Natural killer cell (primary cell): ENCODE results near the gene SEMA4F. TPM values are rescaled to one million over a fixed set of nuclear protein-coding genes. Genes with fewer than 3 reads are reported as not detected.
"Not testable (repeated sequence)": the region's sequence is repeated elsewhere in the genome, so short reads cannot be mapped to it uniquely, and the experiment has no call there.

Experiments
- ATAC-seq, 3 donors: fragments of 150-1000 bp in 2 of 3; fragments of 200-7000 bp in 1 of 3; cut with Tn5 transposase; 1 replicate in 1 of 3; 2 replicates in 2 of 3; pipeline ENCODE4 v1.10.0; 2021; ENCODE audit warnings: mild to moderate bottlenecking in 2 of 3, moderate library complexity in 2 of 3
- DNase-seq, 2 donors: peaks; one replicate each; pipeline versions ENCODE4 v3.0.0 to v3.0.0-alpha.2; 2013 to 2021; ENCODE audit warnings: mixed read lengths in 1 of 2
- H3K27ac ChIP-seq: one replicate; pipeline ENCODE4 v1.5.1; 2013; ENCODE audit warnings: mild to moderate bottlenecking, low read length
- H3K27me3 ChIP-seq: one replicate; pipeline ENCODE4 v1.6.1; 2013; ENCODE audit warnings: low read length; ENCODE audit not compliant: control insufficient read depth, insufficient read depth
- H3K36me3 ChIP-seq: one replicate; pipeline ENCODE4 v1.6.1; 2013; ENCODE audit warnings: low read length; ENCODE audit not compliant: control insufficient read depth, insufficient read depth
- H3K4me1 ChIP-seq: one replicate; pipeline ENCODE4 v1.6.1; 2013; ENCODE audit warnings: low read length; ENCODE audit not compliant: control insufficient read depth, insufficient read depth
- H3K4me3 ChIP-seq: one replicate; pipeline ENCODE4 v1.5.1; 2013; ENCODE audit warnings: low read length
- H3K9me3 ChIP-seq: one replicate; pipeline ENCODE4 v1.6.1; 2013; ENCODE audit warnings: low read length; ENCODE audit not compliant: control insufficient read depth, insufficient read depth
- H3K27ac Mint-ChIP-seq, 2 donors: one replicate each; pipeline ENCODE4 v1.8.0; 2022; ENCODE audit warnings: mild to moderate bottlenecking in 2 of 2, mixed read lengths in 2 of 2, moderate library complexity in 1 of 2
- H3K27me3 Mint-ChIP-seq, 2 donors: one replicate each; pipeline ENCODE4 v1.8.0; 2022; ENCODE audit warnings: low read depth in 2 of 2, mixed read lengths in 2 of 2
- H3K36me3 Mint-ChIP-seq: one replicate; pipeline ENCODE4 v1.8.0; 2022; ENCODE audit warnings: mixed read lengths
- H3K4me1 Mint-ChIP-seq, 2 donors: one replicate each; pipeline ENCODE4 v1.8.0; 2022; ENCODE audit warnings: mixed read lengths in 2 of 2
- H3K4me3 Mint-ChIP-seq: one replicate; pipeline ENCODE4 v1.8.0; 2022; ENCODE audit warnings: mild to moderate bottlenecking, moderate library complexity, mixed read lengths
- H3K9me3 Mint-ChIP-seq, 2 donors: one replicate each; pipeline ENCODE4 v1.8.0; 2022; ENCODE audit warnings: mixed read lengths in 2 of 2
- CTCF ChIP-seq: fragments of 200-600 bp; IDR thresholded peaks from one replicate; pipeline ENCODE4 v1.8.0; 2022; ENCODE audit warnings: antibody characterized with exemption
- WGBS: methylation state at CpG from one replicate; pipeline ENCODE4 v1.1.7; 2013; ENCODE audit warnings: missing lambda C conversion rate; ENCODE audit not compliant: insufficient coverage; 5-methylcytosine and 5-hydroxymethylcytosine counted together
- intact Hi-C: fragments of 100-400 bp; cut with micrococcal nuclease; formaldehyde crosslinking; loops from one replicate; pipeline ENCODE4 v1.14.2; 2022
- total RNA-seq, 4 donors: library from RNA; stranded (reverse); fragments of 120-200 nt in 1 of 4; gene quantifications; one replicate each; pipeline versions ENCODE4 v1.2.3 to v1.2.4, GENCODE V29; 2013 to 2022

Gene SEMA4F
- total RNA-seq, 3 donors from 2014 or later (not counting 1 experiment from before 2014, with no cell fraction given), result 7.3 to 18.0 (median 10.8) TPM

DNA sequence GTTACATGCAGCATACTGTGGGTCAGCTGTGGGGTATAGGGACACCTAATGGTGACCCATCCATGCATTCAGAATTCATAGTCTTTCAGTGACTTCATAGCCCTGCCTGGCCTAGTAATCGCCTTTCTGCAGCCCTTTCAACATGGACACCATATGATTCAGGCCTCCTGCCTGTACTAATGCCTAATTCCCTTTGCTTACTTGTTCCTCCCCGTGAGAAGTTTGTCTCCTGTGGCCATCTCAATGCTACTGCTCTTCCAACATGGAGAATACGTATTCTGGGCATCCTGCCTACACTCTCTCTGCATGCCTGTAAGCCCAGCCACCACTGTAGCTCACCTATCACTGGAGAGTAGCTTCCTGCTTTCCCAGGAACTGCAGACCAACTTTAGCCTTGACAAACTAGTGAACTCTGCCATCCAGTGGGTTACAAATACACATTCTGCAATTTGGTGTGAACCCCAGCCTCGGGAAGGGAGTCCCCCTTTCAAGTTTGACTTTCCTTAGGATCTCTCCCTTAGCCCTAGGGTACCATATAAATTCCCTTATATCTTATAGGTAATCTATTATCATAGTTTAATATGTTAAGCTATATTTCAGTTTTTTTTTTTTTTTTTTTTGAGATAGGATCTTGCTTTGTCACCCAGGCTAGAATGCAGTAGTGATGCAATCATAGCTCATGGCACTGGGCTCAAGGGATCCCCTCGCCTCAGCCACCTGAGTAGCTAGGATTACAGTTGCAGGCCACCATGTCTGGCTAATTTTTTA, 28.2 kb upstream of the SEMA4F start:
- no peak overlapping the region for H3K27ac ChIP-seq
- H3K36me3 Mint-ChIP-seq, result no peaks in the 10 kb centered on the region
- H3K9me3 Mint-ChIP-seq, result no peaks in the 10 kb centered on the region
- TF ChIP-seq CTCF, result no peak
- H3K4me1 ChIP-seq, result no peaks in the 10 kb centered on the region
- ATAC-seq (no peak), DNase-seq (no peak)
- H3K27ac Mint-ChIP-seq, result no peak overlapping the region
- intact Hi-C loops, result no loop called here
- H3K4me3 Mint-ChIP-seq, result no peak overlapping the region
- H3K4me3 ChIP-seq, result no peak overlapping the region
- no peaks in the 10 kb centered on the region for H3K4me1 Mint-ChIP-seq
- no peaks in the 10 kb centered on the region for H3K36me3 ChIP-seq
- peaks cover 0 to 7% of the 10 kb centered on the region in 2 donors for H3K27me3 Mint-ChIP-seq
- no peaks in the 10 kb centered on the region for H3K27me3 ChIP-seq
- no peaks in the 10 kb centered on the region for H3K9me3 ChIP-seq
- 85% methylated on average over 5 of the region's 5 CpGs for WGBS

DNA sequence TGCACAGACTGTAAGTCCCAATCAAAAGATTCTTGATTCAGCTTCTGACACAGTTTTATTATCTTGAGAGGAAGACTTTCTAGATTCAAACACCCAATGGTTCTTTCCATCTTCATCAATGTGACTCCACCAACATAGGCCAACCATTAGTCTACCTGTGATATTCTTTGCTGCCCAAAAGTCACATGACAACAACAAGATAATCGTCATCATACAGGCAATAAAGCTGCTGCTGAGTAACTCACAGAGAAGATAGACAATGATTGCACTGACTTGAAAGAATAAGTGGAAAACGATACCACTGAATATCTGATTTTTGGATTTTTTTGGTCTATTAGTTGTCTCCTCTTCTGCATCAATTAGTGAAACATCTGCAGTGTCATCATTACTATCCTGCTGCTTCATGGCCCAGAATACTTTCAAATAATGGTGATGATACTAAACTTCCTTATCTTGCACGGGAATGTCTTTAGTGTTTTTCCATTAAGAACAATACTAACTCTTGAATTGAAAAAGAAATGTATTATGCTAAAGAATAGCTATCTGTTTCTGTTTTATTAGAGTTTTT, 25.4 kb upstream of the SEMA4F start:
- WGBS, result 93% methylated on average over 2 of the region's 3 CpGs
- Mint-ChIP-seq H3K27ac (no peak overlapping the region), H3K36me3 (no peaks in the 10 kb centered on the region), H3K4me1 (no peaks in the 10 kb centered on the region), H3K27me3 (peaks cover 0 to 7% of the 10 kb centered on the region in 2 donors), H3K4me3 (no peak overlapping the region), H3K9me3 (no peaks in the 10 kb centered on the region)
- no peak for DNase-seq
- TF ChIP-seq CTCF, result no peak
- H3K36me3 ChIP-seq, result no peaks in the 10 kb centered on the region
- H3K4me3 ChIP-seq, result no peak overlapping the region
- intact Hi-C loops, result no loop called here
- no peaks in the 10 kb centered on the region for H3K4me1 ChIP-seq
- no peaks in the 10 kb centered on the region for H3K27me3 ChIP-seq
- ATAC-seq, result no peak
- H3K27ac ChIP-seq, result no peak overlapping the region
- H3K9me3 ChIP-seq, result no peaks in the 10 kb centered on the region

GRCh38 chr2:74630454-74630853, 23.6 kb upstream of the SEMA4F start:
- H3K27me3 ChIP-seq, DNase-seq, H3K36me3 ChIP-seq, H3K9me3 ChIP-seq, H3K4me1 ChIP-seq, H3K9me3 Mint-ChIP-seq, H3K4me3 ChIP-seq, intact Hi-C loops, H3K36me3 Mint-ChIP-seq, ATAC-seq, H3K4me3 Mint-ChIP-seq, H3K4me1 Mint-ChIP-seq, H3K27ac Mint-ChIP-seq, H3K27ac ChIP-seq: not testable (repeated sequence)
- WGBS, result 97% methylated on average over 3 of the region's 3 CpGs
- peaks cover 4 to 10% of the 10 kb centered on the region in 2 donors for H3K27me3 Mint-ChIP-seq

DNA sequence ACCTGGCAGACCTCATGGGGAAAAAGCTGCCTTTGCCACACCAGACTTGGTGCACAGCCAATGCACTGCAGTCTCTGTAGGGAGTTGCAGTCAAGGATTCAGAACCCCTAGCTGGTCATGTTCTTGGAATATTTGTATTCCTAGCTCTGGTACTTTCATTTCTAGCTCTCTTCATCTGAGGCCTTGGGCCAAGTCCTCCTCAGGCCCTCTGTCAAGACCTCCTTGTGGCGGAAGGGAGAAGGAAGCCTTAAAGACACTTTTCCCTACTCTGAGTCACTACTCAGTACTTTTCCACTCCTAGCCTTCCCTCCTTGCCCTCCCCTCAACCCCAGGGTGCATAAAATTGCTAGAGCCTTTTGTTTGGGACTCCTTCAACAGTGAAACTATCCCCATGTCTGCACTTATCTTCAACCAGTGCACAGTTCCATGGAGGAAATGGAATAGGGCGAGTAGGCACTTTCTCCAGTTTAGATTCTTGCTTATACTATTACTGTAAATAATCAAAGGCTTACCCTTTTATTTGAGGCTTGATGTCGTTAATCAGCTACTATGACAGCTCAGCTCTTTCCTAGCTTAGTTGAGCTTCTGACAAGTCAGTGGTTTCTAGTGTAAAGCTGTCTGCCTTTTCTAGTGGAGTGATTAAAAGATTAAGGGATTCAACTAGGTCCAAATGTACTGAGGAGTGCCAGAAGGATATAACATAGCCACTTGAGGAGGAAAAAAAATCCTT, 21.7 kb upstream of the SEMA4F start:
- no peaks in the 10 kb centered on the region for H3K4me1 Mint-ChIP-seq
- no peaks in the 10 kb centered on the region for H3K4me1 ChIP-seq
- H3K4me3 Mint-ChIP-seq, result no peak overlapping the region
- H3K27me3 ChIP-seq, result peaks cover 3% of the 10 kb centered on the region
- no peak for TF ChIP-seq CTCF
- no peak overlapping the region for H3K4me3 ChIP-seq
- no peak overlapping the region for H3K27ac ChIP-seq
- intact Hi-C loops, result no loop called here
- ATAC-seq, result no peak
- DNase-seq, result no peak
- H3K27me3 Mint-ChIP-seq, result peaks cover 18 to 23% of the 10 kb centered on the region in 2 donors
- no peaks in the 10 kb centered on the region for H3K36me3 Mint-ChIP-seq
- WGBS, result 82% methylated on average over 3 of the region's 3 CpGs
- H3K27ac Mint-ChIP-seq, result no peak overlapping the region
- H3K9me3 Mint-ChIP-seq, result no peaks in the 10 kb centered on the region
- no peaks in the 10 kb centered on the region for H3K9me3 ChIP-seq
- no peaks in the 10 kb centered on the region for H3K36me3 ChIP-seq
